Gastroesophageal sphincter (tissue), 4 donors: ENCODE measurements around the gene MRPL53. TPM values are rescaled to one million over a fixed set of nuclear protein-coding genes. Genes with fewer than 3 reads are reported as not detected.
"Not testable (repeated sequence)": the region's sequence is repeated elsewhere in the genome, so short reads cannot be mapped to it uniquely, and the experiment has no call there.

Source experiments
- ATAC-seq: fragments of 150-250 bp; one replicate; pipeline ENCODE4 v1.9.1; 2016; ENCODE audit warnings: mild to moderate bottlenecking, moderate library complexity
- H3K27ac ChIP-seq, 4 donors: fragments of 200-600 bp; sonication (generic) in 3 of 4; 1 replicate in 3 of 4; 2 replicates in 1 of 4; pipeline ENCODE4 v1.5.1; 2016 to 2019
- H3K27me3 ChIP-seq: fragments of 200-600 bp; sonication (generic); one replicate; pipeline ENCODE4 v1.5.1; 2019
- H3K36me3 ChIP-seq, 2 donors: fragments of 200-600 bp; sonication (generic); one replicate each; pipeline ENCODE4 v1.5.1; 2019; ENCODE audit warnings: control low read depth in 1 of 2
- H3K4me1 ChIP-seq, 3 donors: fragments of 200-600 bp; sonication (generic); 1 replicate in 2 of 3; 2 replicates in 1 of 3; pipeline ENCODE4 v1.5.1; 2016 to 2019; ENCODE audit warnings: control low read depth in 2 of 3
- H3K4me3 ChIP-seq, 2 donors: fragments of 200-600 bp; sonication (generic); one replicate each; pipeline ENCODE4 v1.5.1; 2019; ENCODE audit warnings: mild to moderate bottlenecking in 1 of 2, moderate library complexity in 1 of 2
- H3K9me3 ChIP-seq, 3 donors: fragments of 200-600 bp; sonication (generic); one replicate each; pipeline ENCODE4 v1.5.1; 2017 to 2019; ENCODE audit warnings: control low read depth in 2 of 3
- EP300 ChIP-seq: sonication (generic); formaldehyde crosslinking; IDR thresholded peaks from one replicate; pipeline ENCODE4 v1.6.1; 2017; ENCODE audit warnings: antibody characterized with exemption, mild to moderate bottlenecking
- POLR2A ChIP-seq, 2 donors: fragments of 450-650 bp; IDR thresholded peaks; one replicate each; pipeline ENCODE4 v1.6.1; 2017; ENCODE audit warnings: antibody characterized with exemption in 2 of 2, mild to moderate bottlenecking in 2 of 2, moderate library complexity in 1 of 2
- POLR2AphosphoS5 ChIP-seq: sonication (generic); formaldehyde crosslinking; IDR thresholded peaks from one replicate; pipeline ENCODE4 v1.6.1; 2017; ENCODE audit warnings: antibody characterized with exemption
- WGBS, 2 donors: methylation state at CpG; one replicate each; pipeline ENCODE4 v1.1.5; 2018; ENCODE audit warnings: low coverage in 1 of 2; 5-methylcytosine and 5-hydroxymethylcytosine counted together
- total RNA-seq, 4 donors: library from RNA; depleted of rRNA; stranded (reverse); fragments of >200 nt; gene quantifications; one replicate each; pipeline ENCODE4 v1.1.0, GENCODE V29; 2016
- TF ChIP-seq, protein P1 (sequence below), 4 experiments: fragments of 200-600 bp in 2 of 4; fragments of 450-650 bp in 2 of 4; sonication (generic) in 1 of 4; IDR thresholded peaks; one replicate each; pipeline ENCODE4 v1.5.1; 2017 to 2019; ENCODE audit warnings: antibody characterized with exemption in 4 of 4, mild to moderate bottlenecking in 2 of 4, moderate library complexity in 2 of 4

The MRPL53 gene
- total RNA-seq, 4 donors from 2014 or later = 18.0 to 76.7 (median 30.2) TPM

DNA sequence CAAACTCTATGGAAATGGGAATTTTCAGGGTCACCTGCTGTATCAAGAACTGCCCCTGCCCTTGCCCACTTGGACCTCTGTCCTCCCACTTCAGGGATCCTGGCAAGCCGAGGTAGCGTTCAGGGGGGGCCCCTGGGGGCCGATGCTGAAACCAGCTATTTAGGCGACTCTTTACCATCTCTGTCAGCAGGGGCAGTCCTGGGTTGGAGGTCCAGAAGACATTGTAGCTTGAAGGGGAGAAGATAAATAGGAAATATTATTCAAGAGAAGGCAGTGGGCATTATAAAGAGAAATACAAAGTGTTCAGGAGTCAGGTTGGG lies 9.7 kb downstream of the MRPL53 start:
- TF ChIP-seq POLR2A (IDR thresholded peaks at IDR 0.05) (no peak), POLR2AphosphoS5 (no peak), EP300 (no peak)
- TF ChIP-seq, protein P1, sequence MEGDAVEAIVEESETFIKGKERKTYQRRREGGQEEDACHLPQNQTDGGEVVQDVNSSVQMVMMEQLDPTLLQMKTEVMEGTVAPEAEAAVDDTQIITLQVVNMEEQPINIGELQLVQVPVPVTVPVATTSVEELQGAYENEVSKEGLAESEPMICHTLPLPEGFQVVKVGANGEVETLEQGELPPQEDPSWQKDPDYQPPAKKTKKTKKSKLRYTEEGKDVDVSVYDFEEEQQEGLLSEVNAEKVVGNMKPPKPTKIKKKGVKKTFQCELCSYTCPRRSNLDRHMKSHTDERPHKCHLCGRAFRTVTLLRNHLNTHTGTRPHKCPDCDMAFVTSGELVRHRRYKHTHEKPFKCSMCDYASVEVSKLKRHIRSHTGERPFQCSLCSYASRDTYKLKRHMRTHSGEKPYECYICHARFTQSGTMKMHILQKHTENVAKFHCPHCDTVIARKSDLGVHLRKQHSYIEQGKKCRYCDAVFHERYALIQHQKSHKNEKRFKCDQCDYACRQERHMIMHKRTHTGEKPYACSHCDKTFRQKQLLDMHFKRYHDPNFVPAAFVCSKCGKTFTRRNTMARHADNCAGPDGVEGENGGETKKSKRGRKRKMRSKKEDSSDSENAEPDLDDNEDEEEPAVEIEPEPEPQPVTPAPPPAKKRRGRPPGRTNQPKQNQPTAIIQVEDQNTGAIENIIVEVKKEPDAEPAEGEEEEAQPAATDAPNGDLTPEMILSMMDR (IDR thresholded peaks at IDR 0.05) = no peak
- H3K36me3 ChIP-seq = peaks cover 0 to 25% of the 10 kb centered on the region in 2 donors
- H3K27ac ChIP-seq = no peak overlapping the region
- H3K27me3 ChIP-seq = no peaks in the 10 kb centered on the region
- no peak for ATAC-seq
- no peak overlapping the region for H3K4me3 ChIP-seq
- 100% methylated on average over 1 of the region's 4 CpGs; no CpG with 5 or more reads in 1 of the 2 donors for WGBS, 2 donors
- no peaks in the 10 kb centered on the region for H3K9me3 ChIP-seq
- peaks cover 2 to 35% (median 17%) of the 10 kb centered on the region in 3 donors for H3K4me1 ChIP-seq

DNA sequence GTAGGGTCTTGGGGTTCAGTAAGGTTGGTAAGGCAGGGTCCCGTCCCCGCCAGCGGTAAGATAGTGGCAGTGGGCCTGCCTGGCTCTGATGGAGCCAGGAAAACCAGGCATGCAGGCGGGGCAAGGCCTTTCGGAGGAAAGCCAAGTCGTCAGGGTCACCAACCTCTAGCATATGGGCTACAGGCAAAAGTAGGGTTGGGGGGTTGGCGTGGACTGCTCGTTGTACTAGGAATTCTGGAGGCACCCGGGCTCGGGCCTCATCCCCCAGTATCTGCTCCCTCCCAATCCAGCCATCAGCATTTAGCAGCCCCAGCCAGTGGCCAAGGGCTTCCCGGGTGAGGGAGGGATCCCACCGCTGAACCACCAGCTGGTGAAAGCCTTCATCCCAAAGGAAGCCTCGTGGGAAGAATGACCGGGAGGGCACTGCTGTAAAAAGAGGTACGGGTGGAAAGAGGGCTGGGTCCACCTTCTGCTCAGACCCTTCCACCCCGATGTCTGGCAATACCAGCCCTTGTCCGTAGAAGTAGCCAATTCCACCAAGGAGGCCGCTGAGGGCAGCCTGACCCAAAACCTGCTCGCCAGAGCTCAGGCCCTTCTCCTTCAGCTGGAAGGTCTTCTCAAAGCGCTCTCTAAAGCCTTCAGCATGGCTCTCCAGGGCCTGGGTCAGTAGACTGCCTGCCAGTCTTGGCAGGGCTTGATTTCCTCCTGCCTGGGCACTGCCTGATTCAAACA lies 10.3 kb downstream of the MRPL53 start:
- Histone ChIP-seq H3K4me3 (no peak overlapping the region), H3K4me1 (peaks cover 2 to 40% (median 18%) of the 10 kb centered on the region in 3 donors), H3K27me3 (no peaks in the 10 kb centered on the region), H3K36me3 (peaks cover 0 to 25% of the 10 kb centered on the region in 2 donors), H3K27ac (no peak overlapping the region), H3K9me3 (no peaks in the 10 kb centered on the region)
- WGBS, 2 donors = 40 to 84% methylated on average over 1 to 5 of the region's 20 CpGs
- no peak for TF ChIP-seq EP300
- no peak for TF ChIP-seq POLR2AphosphoS5
- TF ChIP-seq, protein P1 (IDR thresholded peaks at IDR 0.05) = no peak
- no peak for TF ChIP-seq POLR2A (IDR thresholded peaks at IDR 0.05)
- ATAC-seq = no peak

DNA sequence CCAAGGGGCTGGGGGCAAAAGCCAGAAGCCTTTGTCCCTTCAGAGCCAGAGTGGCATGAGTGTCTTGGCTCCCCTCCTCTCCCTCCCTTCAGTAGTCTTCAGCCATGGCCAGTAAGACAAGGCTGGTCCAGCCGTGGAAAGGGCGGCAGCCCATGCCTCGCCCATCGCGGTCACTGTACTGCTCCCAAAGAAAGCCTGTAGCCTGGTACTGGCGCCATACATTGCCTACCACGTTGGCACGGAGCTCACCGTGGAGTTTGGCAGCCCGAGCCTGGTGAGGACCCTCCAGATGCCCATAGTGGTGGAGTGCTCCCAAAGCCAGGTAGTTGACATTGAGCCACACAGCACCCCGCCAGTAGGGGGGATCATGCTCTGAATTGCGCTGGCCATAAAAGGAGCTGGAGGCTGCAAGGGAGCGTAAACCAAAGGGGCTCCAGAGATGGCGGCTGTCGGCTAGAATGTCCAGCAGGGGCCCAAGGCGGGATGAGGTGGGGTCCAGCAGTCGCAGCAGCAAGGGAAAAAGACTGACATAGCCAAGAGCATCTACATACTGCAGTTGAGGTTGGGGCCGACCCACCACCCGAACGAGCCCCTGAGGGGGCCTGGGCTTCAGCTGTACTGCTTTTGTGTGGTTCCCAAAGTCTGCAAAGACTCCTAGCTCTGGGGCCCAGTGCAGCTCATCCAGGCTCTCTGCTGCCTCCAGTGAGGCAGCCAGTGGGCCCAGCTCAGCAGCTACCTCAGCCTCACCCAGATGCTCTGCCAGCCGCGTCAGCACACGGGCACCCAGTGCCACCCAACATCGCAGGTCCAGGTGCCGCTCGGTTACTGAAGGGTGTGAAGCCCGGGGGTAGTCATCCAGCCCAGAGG lies 11.1 kb downstream of the MRPL53 start:
- peaks cover 2 to 46% (median 25%) of the 10 kb centered on the region in 3 donors for H3K4me1 ChIP-seq
- no peak for ATAC-seq
- 85 to 92% methylated on average over 4 to 8 of the region's 27 CpGs for WGBS, 2 donors
- H3K9me3 ChIP-seq = no peaks in the 10 kb centered on the region
- TF ChIP-seq POLR2A (IDR thresholded peaks at IDR 0.05) (no peak), POLR2AphosphoS5 (no peak), EP300 (no peak)
- TF ChIP-seq, protein P1 (IDR thresholded peaks at IDR 0.05) = no peak
- no peak overlapping the region for H3K27ac ChIP-seq
- H3K4me3 ChIP-seq = no peak overlapping the region
- H3K36me3 ChIP-seq = peaks cover 0 to 25% of the 10 kb centered on the region in 2 donors
- H3K27me3 ChIP-seq = no peaks in the 10 kb centered on the region

DNA sequence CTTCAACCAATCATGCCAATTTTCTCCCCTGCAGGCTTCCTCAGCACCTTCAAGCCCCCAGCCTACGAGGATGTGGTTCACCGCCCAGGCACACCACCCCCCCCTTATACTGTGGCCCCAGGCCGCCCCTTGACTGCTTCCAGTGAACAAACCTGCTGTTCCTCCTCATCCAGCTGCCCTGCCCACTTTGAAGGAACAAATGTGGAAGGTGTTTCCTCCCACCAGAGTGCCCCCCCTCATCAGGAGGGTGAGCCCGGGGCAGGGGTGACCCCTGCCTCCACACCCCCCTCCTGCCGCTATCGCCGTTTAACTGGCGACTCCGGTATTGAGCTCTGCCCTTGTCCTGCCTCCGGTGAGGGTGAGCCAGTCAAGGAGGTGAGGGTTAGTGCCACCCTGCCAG lies 12.3 kb downstream of the MRPL53 start:
- H3K9me3 ChIP-seq, H3K4me3 ChIP-seq, ATAC-seq, H3K27me3 ChIP-seq, H3K27ac ChIP-seq: not testable (repeated sequence)
- 69% methylated on average over 4 of the region's 10 CpGs; no CpG with 5 or more reads in 1 of the 2 donors for WGBS, 2 donors
- peaks cover 0 to 25% of the 10 kb centered on the region in 2 donors for H3K36me3 ChIP-seq
- H3K4me1 ChIP-seq = peaks cover 5 to 50% (median 35%) of the 10 kb centered on the region in 3 donors

DNA sequence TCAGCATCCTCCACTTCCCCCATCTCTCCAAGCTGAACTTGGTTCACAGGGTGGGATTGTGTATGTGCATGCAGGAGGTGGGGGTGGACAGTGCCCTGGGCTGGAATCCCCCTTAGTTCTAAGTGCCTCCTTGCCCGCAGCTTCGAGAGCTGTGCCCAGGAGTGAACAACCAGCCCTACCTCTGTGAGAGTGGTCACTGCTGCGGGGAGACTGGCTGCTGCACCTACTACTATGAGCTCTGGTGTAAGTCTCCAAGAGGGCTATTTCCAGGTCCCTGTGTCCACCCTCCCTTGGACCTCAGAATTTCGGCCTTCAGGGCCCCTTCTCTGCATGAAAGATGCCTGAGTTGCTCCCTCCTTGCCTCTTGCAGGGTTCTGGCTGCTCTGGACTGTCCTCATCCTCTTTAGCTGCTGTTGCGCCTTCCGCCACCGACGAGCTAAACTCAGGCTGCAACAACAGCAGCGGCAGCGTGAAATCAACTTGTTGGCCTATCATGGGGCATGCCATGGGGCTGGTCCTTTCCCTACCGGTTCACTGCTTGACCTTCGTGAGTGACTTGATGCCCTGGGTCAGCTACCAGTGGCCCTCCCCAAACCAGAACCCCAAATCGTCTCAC lies 12.9 kb downstream of the MRPL53 start:
- H3K36me3 ChIP-seq = peaks cover 0 to 25% of the 10 kb centered on the region in 2 donors
- H3K4me3 ChIP-seq, H3K27ac ChIP-seq, H3K27me3 ChIP-seq, ATAC-seq, H3K9me3 ChIP-seq: not testable (repeated sequence)
- 82 to 100% methylated on average over 1 to 10 of the region's 13 CpGs for WGBS, 2 donors
- H3K4me1 ChIP-seq = peaks cover 5 to 50% (median 35%) of the 10 kb centered on the region in 3 donors
- TF ChIP-seq POLR2AphosphoS5 = peak; percentile 2
